ENCODE data around the gene PSMD13. TPM values are rescaled to one million over a fixed set of nuclear protein-coding genes. Genes with fewer than 3 reads are reported as not detected.

The PSMD13 gene
- polyA plus RNA-seq, 4 donors, result 104 to 159 (median 149) TPM

GRCh38 chr11:292211-293121 lies 55.7 kb downstream of the PSMD13 start:
- peaks cover 0 to 18% (median 4%) of the 10 kb centered on the region in 3 donors for H3K4me1 ChIP-seq (ENCODE audit: control insufficient read depth in 3 of 3, insufficient read depth in 2 of 3, low read depth in 1 of 3, low read length in 2 of 3)
- DNase-seq, result no peak
- WGBS, 3 donors, result 85 to 90% (median 87%) methylated on average over 27 to 29 of the region's 29 CpGs
- H3K27me3 ChIP-seq (ENCODE audit: control insufficient read depth in 3 of 3, insufficient read depth in 3 of 3, low read length in 3 of 3), result peaks cover 0 to 7% (median 0%) of the 10 kb centered on the region in 3 donors
- H3K36me3 ChIP-seq (ENCODE audit: control insufficient read depth in 3 of 3, insufficient read depth in 2 of 3, low read depth in 1 of 3, low read length in 3 of 3), result peaks cover 0 to 59% (median 5%) of the 10 kb centered on the region in 3 donors
- no peak overlapping the region for H3K27ac ChIP-seq (ENCODE audit: low read depth in 1 of 3, low read length in 2 of 3)
- no peaks in the 10 kb centered on the region for H3K9me3 ChIP-seq (ENCODE audit: control insufficient read depth in 2 of 2, insufficient read depth in 1 of 2, low read depth in 1 of 2, low read length in 1 of 2)
- no peak overlapping the region for H3K4me3 ChIP-seq (ENCODE audit: low read depth in 1 of 3, low read length in 3 of 3)
- FAIRE-seq, result no peak

GRCh38 chr11:293271-293851 lies 56.6 kb downstream of the PSMD13 start:
- 85 to 89% (median 86%) methylated on average over 18 of the region's 18 CpGs for WGBS, 3 donors
- H3K36me3 ChIP-seq (ENCODE audit: control insufficient read depth in 3 of 3, insufficient read depth in 2 of 3, low read depth in 1 of 3, low read length in 3 of 3), result peaks cover 0 to 59% (median 5%) of the 10 kb centered on the region in 3 donors
- FAIRE-seq (no peak), DNase-seq (no peak)
- H3K27ac ChIP-seq (ENCODE audit: low read depth in 1 of 3, low read length in 2 of 3), result no peak overlapping the region
- H3K9me3 ChIP-seq (ENCODE audit: control insufficient read depth in 2 of 2, insufficient read depth in 1 of 2, low read depth in 1 of 2, low read length in 1 of 2), result no peaks in the 10 kb centered on the region
- no peak overlapping the region for H3K4me3 ChIP-seq (ENCODE audit: low read depth in 1 of 3, low read length in 3 of 3)
- H3K4me1 ChIP-seq (ENCODE audit: control insufficient read depth in 3 of 3, insufficient read depth in 2 of 3, low read depth in 1 of 3, low read length in 2 of 3), result peaks cover 0 to 12% (median 4%) of the 10 kb centered on the region in 3 donors
- no peaks in the 10 kb centered on the region for H3K27me3 ChIP-seq (ENCODE audit: control insufficient read depth in 3 of 3, insufficient read depth in 3 of 3, low read length in 3 of 3)

GRCh38 chr11:293852-294661 lies 57.3 kb downstream of the PSMD13 start:
- FAIRE-seq, result no peak
- DNase-seq, result no peak
- H3K9me3 ChIP-seq (ENCODE audit: control insufficient read depth in 2 of 2, insufficient read depth in 1 of 2, low read depth in 1 of 2, low read length in 1 of 2), result no peaks in the 10 kb centered on the region
- H3K36me3 ChIP-seq (ENCODE audit: control insufficient read depth in 3 of 3, insufficient read depth in 2 of 3, low read depth in 1 of 3, low read length in 3 of 3), result peaks cover 0 to 59% (median 5%) of the 10 kb centered on the region in 3 donors
- H3K4me3 ChIP-seq (ENCODE audit: low read depth in 1 of 3, low read length in 3 of 3), result no peak overlapping the region
- H3K27ac ChIP-seq (ENCODE audit: low read depth in 1 of 3, low read length in 2 of 3), result no peak overlapping the region
- H3K27me3 ChIP-seq (ENCODE audit: control insufficient read depth in 3 of 3, insufficient read depth in 3 of 3, low read length in 3 of 3), result no peaks in the 10 kb centered on the region
- H3K4me1 ChIP-seq (ENCODE audit: control insufficient read depth in 3 of 3, insufficient read depth in 2 of 3, low read depth in 1 of 3, low read length in 2 of 3), result peaks cover 0 to 14% (median 4%) of the 10 kb centered on the region in 3 donors
- 75 to 86% (median 84%) methylated on average over 25 to 27 of the region's 27 CpGs for WGBS, 3 donors

GRCh38 chr11:294780-295179 lies 58.0 kb downstream of the PSMD13 start:
- no peak for FAIRE-seq
- Histone ChIP-seq H3K36me3 (ENCODE audit: control insufficient read depth in 3 of 3, insufficient read depth in 2 of 3, low read depth in 1 of 3, low read length in 3 of 3) (peaks cover 0 to 59% (median 5%) of the 10 kb centered on the region in 3 donors), H3K27ac (ENCODE audit: low read depth in 1 of 3, low read length in 2 of 3) (no peak overlapping the region), H3K4me3 (ENCODE audit: low read depth in 1 of 3, low read length in 3 of 3) (no peak overlapping the region), H3K4me1 (ENCODE audit: control insufficient read depth in 3 of 3, insufficient read depth in 2 of 3, low read depth in 1 of 3, low read length in 2 of 3) (peaks cover 0 to 10% (median 2%) of the 10 kb centered on the region in 3 donors), H3K9me3 (ENCODE audit: control insufficient read depth in 2 of 2, insufficient read depth in 1 of 2, low read depth in 1 of 2, low read length in 1 of 2) (no peaks in the 10 kb centered on the region), H3K27me3 (ENCODE audit: control insufficient read depth in 3 of 3, insufficient read depth in 3 of 3, low read length in 3 of 3) (peaks cover 0 to 3% (median 0%) of the 10 kb centered on the region in 3 donors)
- no peak for DNase-seq
- WGBS, 3 donors, result 86 to 92% (median 86%) methylated on average over 16 of the region's 16 CpGs

GRCh38 chr11:295351-296170 lies 58.8 kb downstream of the PSMD13 start:
- FAIRE-seq (no peak), DNase-seq (no peak)
- WGBS, 3 donors, result 78 to 79% (median 79%) methylated on average over 26 of the region's 26 CpGs
- H3K36me3 ChIP-seq (ENCODE audit: control insufficient read depth in 3 of 3, insufficient read depth in 2 of 3, low read depth in 1 of 3, low read length in 3 of 3), result peaks cover 0 to 54% (median 5%) of the 10 kb centered on the region in 3 donors
- H3K27ac ChIP-seq (ENCODE audit: low read depth in 1 of 3, low read length in 2 of 3), result no peak overlapping the region
- no peak overlapping the region for H3K4me3 ChIP-seq (ENCODE audit: low read depth in 1 of 3, low read length in 3 of 3)
- no peaks in the 10 kb centered on the region for H3K9me3 ChIP-seq (ENCODE audit: control insufficient read depth in 2 of 2, insufficient read depth in 1 of 2, low read depth in 1 of 2, low read length in 1 of 2)
- peaks cover 0 to 11% (median 0%) of the 10 kb centered on the region in 3 donors for H3K4me1 ChIP-seq (ENCODE audit: control insufficient read depth in 3 of 3, insufficient read depth in 2 of 3, low read depth in 1 of 3, low read length in 2 of 3)
- peaks cover 0 to 11% (median 0%) of the 10 kb centered on the region in 3 donors for H3K27me3 ChIP-seq (ENCODE audit: control insufficient read depth in 3 of 3, insufficient read depth in 3 of 3, low read length in 3 of 3)

- Histone ChIP-seq H3K27ac (ENCODE audit: low read depth in 1 of 3, low read length in 2 of 3) (no peak overlapping the region), H3K9me3 (ENCODE audit: control insufficient read depth in 2 of 2, insufficient read depth in 1 of 2, low read depth in 1 of 2, low read length in 1 of 2) (no peaks in the 10 kb centered on the region), H3K4me3 (ENCODE audit: low read depth in 1 of 3, low read length in 3 of 3) (no peak overlapping the region), H3K36me3 (ENCODE audit: control insufficient read depth in 3 of 3, insufficient read depth in 2 of 3, low read depth in 1 of 3, low read length in 3 of 3) (peaks cover 0 to 45% (median 5%) of the 10 kb centered on the region in 3 donors), H3K4me1 (ENCODE audit: control insufficient read depth in 3 of 3, insufficient read depth in 2 of 3, low read depth in 1 of 3, low read length in 2 of 3) (peaks cover 0 to 12% (median 0%) of the 10 kb centered on the region in 3 donors), H3K27me3 (ENCODE audit: control insufficient read depth in 3 of 3, insufficient read depth in 3 of 3, low read length in 3 of 3) (peaks cover 0 to 15% (median 0%) of the 10 kb centered on the region in 3 donors)
- FAIRE-seq (no peak), DNase-seq (no peak)
- 63 to 74% (median 64%) methylated on average over 32 to 35 of the region's 35 CpGs for WGBS, 3 donors
Measured at GRCh38 chr11:296171-297050, 59.6 kb downstream of the PSMD13 start.

GRCh38 chr11:297051-297585 lies 60.3 kb downstream of the PSMD13 start:
- no peak for DNase-seq
- no peak overlapping the region for H3K27ac ChIP-seq (ENCODE audit: low read depth in 1 of 3, low read length in 2 of 3)
- H3K4me1 ChIP-seq (ENCODE audit: control insufficient read depth in 3 of 3, insufficient read depth in 2 of 3, low read depth in 1 of 3, low read length in 2 of 3), result peaks cover 0 to 12% (median 0%) of the 10 kb centered on the region in 3 donors
- FAIRE-seq, result no peak
- H3K27me3 ChIP-seq (ENCODE audit: control insufficient read depth in 3 of 3, insufficient read depth in 3 of 3, low read length in 3 of 3), result peaks cover 0 to 15% (median 0%) of the 10 kb centered on the region in 3 donors
- no peaks in the 10 kb centered on the region for H3K9me3 ChIP-seq (ENCODE audit: control insufficient read depth in 2 of 2, insufficient read depth in 1 of 2, low read depth in 1 of 2, low read length in 1 of 2)
- 27 to 60% (median 38%) methylated on average over 12 to 13 of the region's 13 CpGs for WGBS, 3 donors
- H3K36me3 ChIP-seq (ENCODE audit: control insufficient read depth in 3 of 3, insufficient read depth in 2 of 3, low read depth in 1 of 3, low read length in 3 of 3), result peaks cover 0 to 38% (median 2%) of the 10 kb centered on the region in 3 donors
- H3K4me3 ChIP-seq (ENCODE audit: low read depth in 1 of 3, low read length in 3 of 3), result no peak overlapping the region

Data from small intestine (tissue), 7 donors.